Adrenal gland (tissue), 12 donors: ENCODE measurements around the gene COL20A1. TPM values are rescaled to one million over a fixed set of nuclear protein-coding genes. Genes with fewer than 3 reads are reported as not detected.

Experiments
- DNase-seq, 7 donors: peaks; one replicate each; pipeline ENCODE4 v3.0.0-alpha.2; 2019 to 2020
- H3K27ac ChIP-seq, 5 donors: fragments of 200-600 bp; sonication (generic) in 4 of 5; 1 replicate in 3 of 5; 2 replicates in 2 of 5; pipeline versions ENCODE4 v1.5.1 to v1.8.0; 2016 to 2020; ENCODE audit warnings: mild to moderate bottlenecking in 1 of 5
- H3K27me3 ChIP-seq: fragments of 200-600 bp; 2 replicates; pipeline ENCODE4 v1.8.0; 2021
- H3K36me3 ChIP-seq, 2 donors: fragments of 200-600 bp; replicated peaks in 1 of 2; 1 replicate in 1 of 2; 2 replicates in 1 of 2; pipeline versions ENCODE4 v1.5.1 to v1.8.0; 2018 to 2022
- H3K4me1 ChIP-seq, 2 donors: fragments of 200-600 bp; replicated peaks in 1 of 2; 1 replicate in 1 of 2; 2 replicates in 1 of 2; pipeline versions ENCODE4 v1.5.1 to v1.8.0; 2018 to 2021
- H3K4me3 ChIP-seq, 4 donors: fragments of 200-600 bp; sonication (generic) in 3 of 4; one replicate each; pipeline ENCODE4 v1.5.1; 2016 to 2018
- H3K9me3 ChIP-seq, 3 donors: fragments of 200-600 bp; sonication (generic) in 1 of 3; replicated peaks in 1 of 3; 1 replicate in 2 of 3; 2 replicates in 1 of 3; pipeline versions ENCODE4 v1.5.1 to v1.8.0; 2016 to 2021
- POLR2A ChIP-seq, 2 donors: fragments of 450-650 bp; IDR thresholded peaks; one replicate each; pipeline ENCODE4 v1.6.1; 2017; ENCODE audit warnings: antibody characterized with exemption in 2 of 2, mild to moderate bottlenecking in 2 of 2, moderate library complexity in 1 of 2
- WGBS, 4 donors: extraction: QIAGEN DNeasy Blood & Tissue Kit in 2 of 4; methylation state at CpG; one replicate each; pipeline versions ENCODE4 v1.1.5 to v1.1.7; 2013 to 2017; 5-methylcytosine and 5-hydroxymethylcytosine counted together
- intact Hi-C, 2 donors: fragments of 100-400 bp; cut with DNase I; formaldehyde crosslinking; loops; one replicate each; pipeline versions ENCODE4 v1.14.1 to v1.15.0; 2022 to 2023
- polyA plus RNA-seq, 3 donors: library from polyadenylated mRNA; stranded (reverse); fragments of 200-250 nt in 2 of 3; fragments of 350-450 nt in 1 of 3; fragmentation: Illumina TruSeq in 1 of 3; extraction: RNeasy Lipid Tissue Mini Kit (QIAGEN cat#74804) in 1 of 3; gene quantifications; one replicate each; pipeline ENCODE4 v1.2.3, GENCODE V29; 2013 to 2014
- total RNA-seq, 9 donors: library from RNA; depleted of rRNA in 4 of 9; stranded (reverse); fragments of >200 nt in 4 of 9; fragments of 120-200 nt in 1 of 9; fragmentation: NEBNext Ultra II Directional in 1 of 9; extraction: Animal tissue kit (Norgen Biotek cat#: 25700) in 1 of 9; gene quantifications; one replicate each; pipeline versions ENCODE4 v1.1.0 to v1.2.4, GENCODE V29; 2013 to 2023
- TF ChIP-seq, protein P1 (sequence below), 6 experiments: fragments of 450-650 bp in 4 of 6; fragments of 200-600 bp in 2 of 6; sonication (generic) in 1 of 6; IDR thresholded peaks; 1 replicate in 5 of 6; 2 replicates in 1 of 6; pipeline versions ENCODE4 v1.5.1 to v1.8.0; 2016 to 2021; ENCODE audit warnings: antibody characterized with exemption in 6 of 6, mild to moderate bottlenecking in 2 of 6, moderate library complexity in 1 of 6
- donor health status: healthy with polysubstance abuse.
- donor health status: Bipolar disorder and iron deficiency.
- donor health status: DM: yes; HTN: yes; CAD: no.
- donor health status: DM: no; HTN: no; CAD: no.
- donor health status: DM: no; HTN: no; CAD: no.
- donor health status: DM: yes; HTN: yes; CAD: no.

The COL20A1 gene
- total and polyA plus RNA-seq, 12 donors = 0.09 to 0.97 (median 0.26) TPM; not detected in 6

DNA sequence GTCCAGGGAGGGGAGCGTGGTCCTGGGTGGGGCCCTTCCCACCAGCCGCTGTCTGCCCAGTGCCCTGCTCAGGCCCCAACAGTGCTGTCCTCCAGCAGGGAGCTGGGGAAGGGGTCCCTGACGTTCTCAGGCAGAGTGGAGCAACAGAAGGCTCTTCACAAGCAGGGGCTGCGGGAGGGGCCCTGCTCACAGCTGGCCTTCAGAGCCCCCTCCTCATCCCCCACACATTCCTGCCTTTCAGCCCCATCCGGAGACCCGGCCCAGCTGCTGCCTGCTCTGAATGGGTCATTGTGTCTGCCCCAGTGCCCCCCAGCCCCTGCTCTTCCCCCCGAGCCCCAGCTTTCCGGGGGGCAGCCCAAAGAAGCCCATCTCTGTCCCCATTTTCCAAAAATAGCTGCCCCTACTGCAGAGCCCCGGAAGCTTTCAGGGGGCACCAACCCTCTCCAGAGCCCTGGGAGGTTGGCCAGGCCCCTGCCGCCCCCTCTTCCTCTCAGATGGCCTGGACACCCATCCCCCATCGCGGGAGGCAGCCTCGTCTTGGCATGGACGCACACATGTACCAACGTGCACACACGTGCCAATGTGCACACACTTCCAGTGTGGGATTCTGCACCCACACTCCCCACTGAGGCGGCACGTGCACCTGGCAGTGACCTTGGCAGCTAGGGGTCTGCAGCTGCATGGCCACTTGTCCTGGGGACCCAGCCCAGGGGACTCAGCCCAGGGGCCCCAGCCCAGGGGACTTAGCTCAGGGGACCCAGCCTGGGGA, 3.7 kb downstream of the COL20A1 start:
- DNase-seq = no peak
- TF ChIP-seq POLR2A (IDR thresholded peaks at IDR 0.05) = no peak
- TF ChIP-seq, protein P1, sequence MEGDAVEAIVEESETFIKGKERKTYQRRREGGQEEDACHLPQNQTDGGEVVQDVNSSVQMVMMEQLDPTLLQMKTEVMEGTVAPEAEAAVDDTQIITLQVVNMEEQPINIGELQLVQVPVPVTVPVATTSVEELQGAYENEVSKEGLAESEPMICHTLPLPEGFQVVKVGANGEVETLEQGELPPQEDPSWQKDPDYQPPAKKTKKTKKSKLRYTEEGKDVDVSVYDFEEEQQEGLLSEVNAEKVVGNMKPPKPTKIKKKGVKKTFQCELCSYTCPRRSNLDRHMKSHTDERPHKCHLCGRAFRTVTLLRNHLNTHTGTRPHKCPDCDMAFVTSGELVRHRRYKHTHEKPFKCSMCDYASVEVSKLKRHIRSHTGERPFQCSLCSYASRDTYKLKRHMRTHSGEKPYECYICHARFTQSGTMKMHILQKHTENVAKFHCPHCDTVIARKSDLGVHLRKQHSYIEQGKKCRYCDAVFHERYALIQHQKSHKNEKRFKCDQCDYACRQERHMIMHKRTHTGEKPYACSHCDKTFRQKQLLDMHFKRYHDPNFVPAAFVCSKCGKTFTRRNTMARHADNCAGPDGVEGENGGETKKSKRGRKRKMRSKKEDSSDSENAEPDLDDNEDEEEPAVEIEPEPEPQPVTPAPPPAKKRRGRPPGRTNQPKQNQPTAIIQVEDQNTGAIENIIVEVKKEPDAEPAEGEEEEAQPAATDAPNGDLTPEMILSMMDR (IDR thresholded peaks at IDR 0.05) = no peak
- WGBS, 4 donors = 29 to 35% (median 34%) methylated on average over 5 to 18 of the region's 18 CpGs
- no peaks in the 10 kb centered on the region for H3K4me1 ChIP-seq
- peaks cover 37% of the 10 kb centered on the region for H3K27me3 ChIP-seq
- intact Hi-C loops = no loop called here
- H3K36me3 ChIP-seq = no peaks in the 10 kb centered on the region
- H3K4me3 ChIP-seq = no peak overlapping the region
- H3K27ac ChIP-seq = no peak overlapping the region
- no peaks in the 10 kb centered on the region for H3K9me3 ChIP-seq

DNA sequence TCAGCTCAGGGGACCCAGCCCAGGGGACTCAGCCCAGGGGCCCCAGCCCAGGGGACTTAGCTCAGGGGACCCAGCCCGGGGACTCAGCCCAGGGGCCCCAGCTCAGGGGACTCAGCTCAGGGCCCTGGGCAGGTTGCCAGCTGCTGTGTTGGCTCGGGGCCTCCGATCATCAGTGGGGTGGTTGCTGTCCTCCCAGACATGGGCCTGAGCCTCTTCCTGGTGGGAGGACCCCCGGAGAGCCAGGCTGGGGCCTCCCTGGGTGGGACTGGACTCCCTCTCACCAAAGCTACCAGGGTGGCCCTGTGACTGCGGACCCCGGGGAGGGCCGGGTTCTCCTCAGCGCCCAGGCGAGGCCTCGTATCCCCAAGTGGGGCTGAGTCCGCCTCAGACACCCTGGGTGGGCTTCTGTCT, 4.4 kb downstream of the COL20A1 start:
- H3K4me3 ChIP-seq = no peak overlapping the region
- no peaks in the 10 kb centered on the region for H3K36me3 ChIP-seq
- peaks cover 37% of the 10 kb centered on the region for H3K27me3 ChIP-seq
- intact Hi-C loops = no loop called here
- 55 to 58% methylated on average over 11 of the region's 11 CpGs; no CpG with 5 or more reads in 2 of the 4 donors for WGBS, 4 donors
- no peak overlapping the region for H3K27ac ChIP-seq
- H3K4me1 ChIP-seq = no peaks in the 10 kb centered on the region
- no peaks in the 10 kb centered on the region for H3K9me3 ChIP-seq
- no peak for DNase-seq
- TF ChIP-seq, protein P1 (IDR thresholded peaks at IDR 0.05) = no peak
- no peak for TF ChIP-seq POLR2A (IDR thresholded peaks at IDR 0.05)

DNA sequence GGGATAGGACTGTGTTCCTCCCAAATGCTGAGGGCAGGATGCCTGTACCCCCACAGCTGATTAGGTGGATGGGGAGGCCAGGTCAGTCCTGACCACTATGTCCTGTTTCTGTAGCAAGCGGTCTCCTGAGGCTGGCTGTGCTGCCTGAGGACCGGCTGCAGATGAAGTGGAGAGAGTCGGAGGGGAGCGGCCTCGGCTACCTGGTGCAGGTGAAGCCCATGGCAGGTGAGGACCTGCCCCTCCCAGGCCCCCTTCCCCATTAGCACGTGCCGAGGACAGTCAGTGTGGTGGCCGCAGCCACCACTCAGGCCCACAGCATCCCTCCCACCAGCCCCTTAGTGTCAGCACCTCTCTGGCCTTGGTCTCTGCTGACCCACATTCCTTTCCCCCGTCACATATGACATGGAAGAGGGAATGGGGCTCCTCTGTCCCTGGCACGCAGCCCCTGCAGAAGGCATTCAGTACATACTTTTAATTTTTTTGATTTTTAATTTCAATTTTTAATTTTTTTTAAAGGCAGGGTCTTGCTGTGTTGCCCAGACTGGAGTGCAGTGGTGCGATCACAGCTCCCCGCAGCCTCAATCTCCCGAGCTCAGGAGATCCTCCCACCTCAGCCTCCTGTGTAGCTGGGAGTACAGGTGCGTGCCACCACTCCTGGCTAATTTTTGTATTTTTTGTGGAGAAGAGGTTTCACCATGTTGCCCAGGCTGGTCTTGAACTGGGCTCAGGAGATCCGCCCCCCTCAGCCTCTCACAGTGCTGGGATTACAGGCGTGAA, 5.0 kb downstream of the COL20A1 start:
- DNase-seq = no peak
- TF ChIP-seq POLR2A (IDR thresholded peaks at IDR 0.05) = no peak
- TF ChIP-seq, protein P1 (IDR thresholded peaks at IDR 0.05) = no peak
- 74 to 82% (median 76%) methylated on average over 8 to 16 of the region's 16 CpGs for WGBS, 4 donors
- Histone ChIP-seq H3K4me1 (no peaks in the 10 kb centered on the region), H3K36me3 (no peaks in the 10 kb centered on the region), H3K9me3 (no peaks in the 10 kb centered on the region), H3K4me3 (no peak overlapping the region), H3K27ac (no peak overlapping the region), H3K27me3 (peaks cover 37% of the 10 kb centered on the region)
- intact Hi-C loops = no loop called here

DNA sequence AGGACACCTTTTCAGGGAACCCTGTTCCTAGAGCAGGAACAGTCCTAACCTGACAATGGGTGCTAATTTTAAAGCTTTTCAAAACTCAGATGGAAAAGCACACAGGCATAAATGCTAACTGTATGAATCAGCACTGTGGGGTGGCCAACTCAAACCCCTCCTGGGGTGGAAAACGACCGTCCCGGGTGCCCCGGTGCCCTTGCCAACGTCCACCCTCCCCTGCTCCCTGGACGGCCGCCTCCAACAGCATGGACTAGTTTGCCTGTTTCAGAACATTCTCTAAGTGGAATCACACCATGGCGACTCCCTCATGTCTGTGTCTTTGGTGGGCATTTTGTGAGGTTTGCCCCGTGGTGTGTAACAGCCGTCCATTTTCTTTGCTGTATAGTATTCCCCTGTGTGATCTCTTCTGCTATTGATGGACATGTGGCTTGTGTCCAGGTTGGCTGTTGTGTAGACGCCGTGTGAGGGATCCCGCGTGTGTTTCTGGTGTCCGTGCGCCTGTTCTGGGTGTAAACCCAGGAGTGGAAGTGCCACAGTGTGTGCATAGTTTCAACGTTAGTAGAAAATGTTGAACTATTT, 5.8 kb downstream of the COL20A1 start:
- Histone ChIP-seq H3K27ac (no peak overlapping the region), H3K4me1 (no peaks in the 10 kb centered on the region), H3K36me3 (no peaks in the 10 kb centered on the region), H3K4me3 (no peak overlapping the region), H3K9me3 (no peaks in the 10 kb centered on the region), H3K27me3 (peaks cover 37% of the 10 kb centered on the region)
- DNase-seq = no peak
- intact Hi-C loops = no loop called here
- WGBS, 4 donors = 78 to 84% (median 82%) methylated on average over 14 to 17 of the region's 17 CpGs
- no peak for TF ChIP-seq POLR2A (IDR thresholded peaks at IDR 0.05)
- TF ChIP-seq, protein P1 (IDR thresholded peaks at IDR 0.05) = no peak
